A549 (cell line): Measurements from ENCODE around the gene ANKRD27. TPM values are rescaled to one million over a fixed set of nuclear protein-coding genes. Genes with fewer than 3 reads are reported as not detected.

Experiments used
- ATAC-seq, 2 experiments: fragments of 200-7000 bp in 1 of 2; fragments of >200 bp in 1 of 2; cut with Nextera tagmentation in 1 of 2; cut with Tn5 transposase in 1 of 2; 3 replicates each; pipeline versions ENCODE4 v1.8.0 to v1.9.1; 2018 to 2020; ENCODE audit warnings: mild to moderate bottlenecking in 1 of 2, moderate library complexity in 1 of 2
- CTCF ChIA-PET: fragments of 300-600 bp; sonication (Branson Sonifier 250); formaldehyde crosslinking; extraction: SDS; loops from one replicate; lab custom pipeline; 2021; ENCODE audit warnings: antibody characterized with exemption, inconsistent platforms; lab: Yijun Ruan, JAX
- POLR2A ChIA-PET: fragments of 350-600 bp; formaldehyde crosslinking; extraction: SDS; loops from one replicate; lab custom pipeline; 2021; ENCODE audit warnings: antibody characterized with exemption, inconsistent platforms; lab: Yijun Ruan, JAX
- DNase-seq, 2 experiments: peaks; one replicate each; pipeline versions ENCODE4 v3.0.0 to v3.0.0-alpha.2; 2011 to 2016; ENCODE audit warnings: low read depth in 1 of 2, low spot score in 1 of 2
- FAIRE-seq: peaks from 2 replicates; lab custom pipeline; 2011; peaks lifted over from hg19 to GRCh38; lab: Jason Lieb, UNC
- H3K27ac ChIP-seq, 2 experiments: fragments of >200 bp; sonication (Bioruptor Twin); formaldehyde crosslinking; 3 replicates each; pipeline ENCODE4 v1.5.1; 2016 to 2017
- H3K4me1 ChIP-seq: fragments of >200 bp; sonication (Bioruptor Twin); formaldehyde crosslinking; 3 replicates; pipeline ENCODE4 v1.6.1; 2016
- H3K4me2 ChIP-seq: fragments of >200 bp; sonication (Bioruptor Twin); formaldehyde crosslinking; 3 replicates; pipeline ENCODE4 v1.6.1; 2016
- H3K4me3 ChIP-seq: fragments of >200 bp; sonication (Bioruptor Twin); formaldehyde crosslinking; 3 replicates; pipeline ENCODE4 v1.5.1; 2016
- H3K9me3 ChIP-seq: fragments of >200 bp; sonication (Bioruptor Twin); formaldehyde crosslinking; 3 replicates; pipeline ENCODE4 v1.6.1; 2016
- ATOH8 ChIP-seq: fragments of 250-450 bp; sonication (Bioruptor Pico); IDR thresholded peaks from 2 replicates; pipeline ENCODE4 v1.5.0; 2020; ENCODE audit warnings: low read depth, mild to moderate bottlenecking, moderate library complexity
- CHD4 ChIP-seq: fragments of 200-600 bp; sonication (generic); IDR thresholded peaks from 2 replicates; pipeline ENCODE4 v1.6.1; 2016; ENCODE audit warnings: antibody characterized with exemption, mild to moderate bottlenecking, borderline replicate concordance
- ELK1 ChIP-seq: fragments of 150-350 bp; IDR thresholded peaks from 2 replicates; pipeline ENCODE4 v1.6.1; 2014; ENCODE audit warnings: low read depth, mild to moderate bottlenecking, low read length
- EP300 ChIP-seq, 2 experiments: fragments of >200 bp; sonication (Bioruptor Twin); formaldehyde crosslinking; IDR thresholded peaks; 2 replicates in 1 of 2; 3 replicates in 1 of 2; pipeline ENCODE4 v1.6.1; 2016 to 2017
- FOSL2 ChIP-seq, 2 experiments: fragments of 450-650 bp in 1 of 2; fragments of >200 bp in 1 of 2; sonication (Bioruptor Twin) in 1 of 2; formaldehyde crosslinking; IDR thresholded peaks; 2 replicates each; pipeline versions ENCODE4 v1.5.0 to v1.6.1; 2016 to 2020; ENCODE audit warnings: mild to moderate bottlenecking in 1 of 2, moderate library complexity in 1 of 2
- FOXS1 ChIP-seq: fragments of 250-450 bp; sonication (Bioruptor Pico); IDR thresholded peaks from 2 replicates; pipeline ENCODE4 v1.5.0; 2020; ENCODE audit warnings: mild to moderate bottlenecking, moderate library complexity
- HMGXB4 ChIP-seq: fragments of 250-450 bp; sonication (Bioruptor Pico); IDR thresholded peaks from 2 replicates; pipeline ENCODE4 v1.5.0; 2021; ENCODE audit warnings: mild to moderate bottlenecking, moderate library complexity, borderline replicate concordance
- HOXB13 ChIP-seq: fragments of 250-450 bp; sonication (Bioruptor Pico); IDR thresholded peaks from 2 replicates; pipeline ENCODE4 v1.5.0; 2020; ENCODE audit warnings: low read depth, mild to moderate bottlenecking, moderate library complexity
- JUN ChIP-seq, 2 experiments: fragments of >200 bp; sonication (Bioruptor Twin); formaldehyde crosslinking; IDR thresholded peaks; 2 replicates in 1 of 2; 3 replicates in 1 of 2; pipeline ENCODE4 v1.6.1; 2016 to 2017
- KDM5A ChIP-seq: fragments of 200-600 bp; sonication (generic); IDR thresholded peaks from 2 replicates; pipeline ENCODE4 v1.6.1; 2016; ENCODE audit warnings: antibody characterized with exemption, mild to moderate bottlenecking
- MAZ ChIP-seq: fragments of 150-350 bp; IDR thresholded peaks from 2 replicates; pipeline ENCODE4 v1.6.1; 2014; ENCODE audit warnings: antibody characterized with exemption, low read depth, low read length, borderline replicate concordance
- MYC ChIP-seq: IDR thresholded peaks from 2 replicates; pipeline ENCODE4 v1.6.1; 2012; ENCODE audit warnings: mild to moderate bottlenecking, inconsistent platforms, low read length, improper control_type of control experiment, borderline replicate concordance
- NR3C1 ChIP-seq: fragments of >200 bp; sonication (Bioruptor Twin); formaldehyde crosslinking; IDR thresholded peaks from 3 replicates; pipeline ENCODE4 v1.6.1; 2017
- POLR2A ChIP-seq: IDR thresholded peaks from 2 replicates; pipeline ENCODE4 v1.6.1; 2012; ENCODE audit warnings: mild to moderate bottlenecking, low read length
- RNF2 ChIP-seq: fragments of 200-600 bp; sonication (generic); IDR thresholded peaks from 2 replicates; pipeline ENCODE4 v1.6.1; 2016; ENCODE audit warnings: low read depth, mild to moderate bottlenecking, antibody characterized with exemption, moderate library complexity, borderline replicate concordance
- SMC3 ChIP-seq: fragments of >200 bp; sonication (Bioruptor Twin); formaldehyde crosslinking; IDR thresholded peaks from 3 replicates; pipeline ENCODE4 v1.6.1; 2018; ENCODE audit warnings: inconsistent platforms
- TP53 ChIP-seq: fragments of 250-450 bp; sonication (Bioruptor Pico); IDR thresholded peaks from 2 replicates; pipeline ENCODE4 v1.5.0; 2021; ENCODE audit warnings: mild to moderate bottlenecking, moderate library complexity
- ZFP36 ChIP-seq: fragments of 450-650 bp; IDR thresholded peaks from 2 replicates; pipeline ENCODE4 v1.6.1; 2014; ENCODE audit warnings: borderline replicate concordance; ENCODE audit not compliant: partially characterized antibody
- ZNF302 ChIP-seq: fragments of 250-450 bp; sonication (Bioruptor Pico); IDR thresholded peaks from 2 replicates; pipeline ENCODE4 v1.9.0; 2021; ENCODE audit warnings: inconsistent platforms, mild to moderate bottlenecking, moderate library complexity
- WGBS: methylation state at CpG from one replicate; pipeline ENCODE4 v1.1.6; 2017; ENCODE audit errors: missing lambda C conversion rate; 5-methylcytosine and 5-hydroxymethylcytosine counted together
- polyA plus RNA-seq, 4 experiments: library from polyadenylated mRNA; depleted of rRNA in 3 of 4; stranded (reverse); fragments of >200 nt; fragmentation: RNase III in 1 of 4; extraction: RNeasy Plus Mini Kit Qiagen cat#74134 plus additional on column Dnase treatment in 1 of 4; gene quantifications; 2 replicates in 3 of 4; 3 replicates in 1 of 4; pipeline ENCODE4 v1.2.3, GENCODE V29; 2011 to 2017

Gene ANKRD27
- polyA plus RNA-seq, 2 of the 4 experiments (the other 2 are of a cell fraction): 23.1 to 60.8 TPM

- FAIRE-seq: peak; percentile 97
- TF ChIP-seq SMC3 (no peak), JUN (IDR thresholded peaks at IDR 0.05) (no peak), HMGXB4 (no peak), FOXS1 (CRISPR knock-in tag) (no peak), TP53 (CRISPR knock-in tag) (no peak), EP300 (IDR thresholded peaks at IDR 0.05) (no peak), MAZ (no peak), ZNF302 (no peak), NR3C1 (no peak), FOSL2 (IDR thresholded peaks at IDR 0.05) (no peak), FOSL2 (CRISPR knock-in tag; IDR thresholded peaks at IDR 0.05) (no peak), ELK1 (no peak), POLR2A (no peak), MYC (no peak), CHD4 (no peak), ATOH8 (CRISPR knock-in tag) (no peak), HOXB13 (CRISPR knock-in tag) (no peak), KDM5A (no peak)
These were observed 7.3 kb upstream of the ANKRD27 start for GRCh38 chr19:32682317-32682716.

GRCh38 chr19:32680986-32681385 lies 6.0 kb upstream of the ANKRD27 start:
- CTCF ChIA-PET: interaction anchor here (0.9 to 1.1 kb wide), 2 partner anchors 11 to 19 kb away, joined by 3 read pairs; partner anchors contain the start of gene NUDT19
- WGBS: 67% methylated on average over 2 of the region's 2 CpGs
- ATAC-seq (no peak), DNase-seq (no peak), FAIRE-seq (peak; percentile 98)
- Histone ChIP-seq H3K9me3 (no peaks in the 10 kb centered on the region; the same call in 2 of the 3 replicates), H3K27ac (no peak overlapping the region), H3K4me3 (no peak overlapping the region), H3K4me1 (no peaks in the 10 kb centered on the region; the same call in 2 of the 3 replicates), H3K4me2 (no peak overlapping the region)
- TF ChIP-seq RNF2 (no peak), FOXS1 (CRISPR knock-in tag) (no peak), ZFP36 (no peak), ATOH8 (CRISPR knock-in tag) (no peak)
- POLR2A ChIA-PET: interaction anchor here (2.0 kb wide), 1 partner anchor 11 kb away, joined by 8 read pairs; the partner anchor contains the start of gene NUDT19

More at GRCh38 chr19:32682317-32682716, 7.3 kb upstream of the ANKRD27 start:
- Histone ChIP-seq H3K9me3 (no peaks in the 10 kb centered on the region), H3K27ac (no peak overlapping the region), H3K4me2 (no peak overlapping the region), H3K4me3 (no peak overlapping the region), H3K4me1 (no peaks in the 10 kb centered on the region)
- CTCF ChIA-PET: interaction anchor here (0.8 to 1.7 kb wide), 2 partner anchors 9 to 17 kb away, joined by 3 to 8 read pairs; partner anchors contain the start of gene NUDT19
- POLR2A ChIA-PET: interaction anchor here (0.8 kb wide), 1 partner anchor 9 kb away, joined by 4 read pairs; the partner anchor contains the start of gene NUDT19
- WGBS: 83% methylated on average over 4 of the region's 4 CpGs
- ATAC-seq (no peak), DNase-seq (no peak)
